Natural killer cell (primary cell): ENCODE measurements around the gene ABI3BP. TPM values are rescaled to one million over a fixed set of nuclear protein-coding genes. Genes with fewer than 3 reads are reported as not detected.
"Not testable (repeated sequence)": the region's sequence is repeated elsewhere in the genome, so short reads cannot be mapped to it uniquely, and the experiment has no call there.

Source experiments
- ATAC-seq, 3 donors: fragments of 150-1000 bp in 2 of 3; fragments of 200-7000 bp in 1 of 3; cut with Tn5 transposase; 1 replicate in 1 of 3; 2 replicates in 2 of 3; pipeline ENCODE4 v1.10.0; 2021; ENCODE audit warnings: mild to moderate bottlenecking in 2 of 3, moderate library complexity in 2 of 3
- DNase-seq, 2 donors: peaks; one replicate each; pipeline versions ENCODE4 v3.0.0 to v3.0.0-alpha.2; 2013 to 2021; ENCODE audit warnings: mixed read lengths in 1 of 2
- H3K27ac ChIP-seq: one replicate; pipeline ENCODE4 v1.5.1; 2013; ENCODE audit warnings: mild to moderate bottlenecking, low read length
- H3K27me3 ChIP-seq: one replicate; pipeline ENCODE4 v1.6.1; 2013; ENCODE audit warnings: low read length; ENCODE audit not compliant: control insufficient read depth, insufficient read depth
- H3K36me3 ChIP-seq: one replicate; pipeline ENCODE4 v1.6.1; 2013; ENCODE audit warnings: low read length; ENCODE audit not compliant: control insufficient read depth, insufficient read depth
- H3K4me1 ChIP-seq: one replicate; pipeline ENCODE4 v1.6.1; 2013; ENCODE audit warnings: low read length; ENCODE audit not compliant: control insufficient read depth, insufficient read depth
- H3K4me3 ChIP-seq: one replicate; pipeline ENCODE4 v1.5.1; 2013; ENCODE audit warnings: low read length
- H3K9me3 ChIP-seq: one replicate; pipeline ENCODE4 v1.6.1; 2013; ENCODE audit warnings: low read length; ENCODE audit not compliant: control insufficient read depth, insufficient read depth
- H3K27ac Mint-ChIP-seq, 2 donors: one replicate each; pipeline ENCODE4 v1.8.0; 2022; ENCODE audit warnings: mild to moderate bottlenecking in 2 of 2, mixed read lengths in 2 of 2, moderate library complexity in 1 of 2
- H3K27me3 Mint-ChIP-seq, 2 donors: one replicate each; pipeline ENCODE4 v1.8.0; 2022; ENCODE audit warnings: low read depth in 2 of 2, mixed read lengths in 2 of 2
- H3K36me3 Mint-ChIP-seq: one replicate; pipeline ENCODE4 v1.8.0; 2022; ENCODE audit warnings: mixed read lengths
- H3K4me1 Mint-ChIP-seq, 2 donors: one replicate each; pipeline ENCODE4 v1.8.0; 2022; ENCODE audit warnings: mixed read lengths in 2 of 2
- H3K4me3 Mint-ChIP-seq: one replicate; pipeline ENCODE4 v1.8.0; 2022; ENCODE audit warnings: mild to moderate bottlenecking, moderate library complexity, mixed read lengths
- H3K9me3 Mint-ChIP-seq, 2 donors: one replicate each; pipeline ENCODE4 v1.8.0; 2022; ENCODE audit warnings: mixed read lengths in 2 of 2
- WGBS: methylation state at CpG from one replicate; pipeline ENCODE4 v1.1.7; 2013; ENCODE audit warnings: missing lambda C conversion rate; ENCODE audit not compliant: insufficient coverage; 5-methylcytosine and 5-hydroxymethylcytosine counted together
- intact Hi-C: fragments of 100-400 bp; cut with micrococcal nuclease; formaldehyde crosslinking; loops from one replicate; pipeline ENCODE4 v1.14.2; 2022
- total RNA-seq, 4 donors: library from RNA; stranded (reverse); fragments of 120-200 nt in 1 of 4; gene quantifications; one replicate each; pipeline versions ENCODE4 v1.2.3 to v1.2.4, GENCODE V29; 2013 to 2022
- TF ChIP-seq, protein P1 (sequence below): fragments of 200-600 bp; IDR thresholded peaks from one replicate; pipeline ENCODE4 v1.8.0; 2022; ENCODE audit warnings: antibody characterized with exemption

The ABI3BP gene
- total RNA-seq, 3 donors from 2014 or later (not counting 1 experiment from before 2014, with no cell fraction given) = not detected

DNA sequence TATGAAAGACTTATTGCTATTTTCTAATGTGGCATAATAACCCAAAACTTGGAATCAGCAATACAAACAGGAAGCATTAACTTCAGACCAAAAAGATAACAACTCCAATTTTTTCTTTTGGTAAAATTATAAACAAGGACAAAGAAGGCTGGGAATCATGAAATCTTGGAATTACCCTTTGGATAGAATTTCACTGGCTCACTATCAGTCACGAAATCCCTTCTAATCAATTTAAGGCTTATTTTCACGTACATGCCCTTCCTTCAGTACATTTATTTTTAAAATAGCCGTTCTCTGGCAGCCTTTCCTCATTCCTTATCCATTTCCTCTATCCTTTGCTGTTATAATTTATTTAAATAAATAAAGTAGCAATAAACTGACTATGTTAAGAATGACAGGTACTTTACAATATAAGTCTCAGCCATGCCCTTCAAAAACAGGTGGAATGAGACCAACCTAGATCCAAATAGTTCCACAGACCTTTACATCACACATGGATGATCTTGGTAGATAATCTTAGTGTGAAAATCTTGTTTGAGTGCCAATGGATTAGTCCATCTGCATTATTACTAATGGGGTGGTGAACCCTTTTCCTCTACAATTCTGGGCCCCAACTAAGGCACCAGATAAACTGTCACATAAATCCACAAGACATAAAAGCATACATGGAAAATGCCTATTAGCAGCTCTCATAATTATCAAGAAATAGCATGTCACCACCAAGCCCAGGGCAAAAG, 38.9 kb downstream of the ABI3BP start:
- TF ChIP-seq, protein P1, sequence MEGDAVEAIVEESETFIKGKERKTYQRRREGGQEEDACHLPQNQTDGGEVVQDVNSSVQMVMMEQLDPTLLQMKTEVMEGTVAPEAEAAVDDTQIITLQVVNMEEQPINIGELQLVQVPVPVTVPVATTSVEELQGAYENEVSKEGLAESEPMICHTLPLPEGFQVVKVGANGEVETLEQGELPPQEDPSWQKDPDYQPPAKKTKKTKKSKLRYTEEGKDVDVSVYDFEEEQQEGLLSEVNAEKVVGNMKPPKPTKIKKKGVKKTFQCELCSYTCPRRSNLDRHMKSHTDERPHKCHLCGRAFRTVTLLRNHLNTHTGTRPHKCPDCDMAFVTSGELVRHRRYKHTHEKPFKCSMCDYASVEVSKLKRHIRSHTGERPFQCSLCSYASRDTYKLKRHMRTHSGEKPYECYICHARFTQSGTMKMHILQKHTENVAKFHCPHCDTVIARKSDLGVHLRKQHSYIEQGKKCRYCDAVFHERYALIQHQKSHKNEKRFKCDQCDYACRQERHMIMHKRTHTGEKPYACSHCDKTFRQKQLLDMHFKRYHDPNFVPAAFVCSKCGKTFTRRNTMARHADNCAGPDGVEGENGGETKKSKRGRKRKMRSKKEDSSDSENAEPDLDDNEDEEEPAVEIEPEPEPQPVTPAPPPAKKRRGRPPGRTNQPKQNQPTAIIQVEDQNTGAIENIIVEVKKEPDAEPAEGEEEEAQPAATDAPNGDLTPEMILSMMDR = no peak
- intact Hi-C loops = no loop called here
- no peak overlapping the region for H3K4me3 ChIP-seq
- DNase-seq = no peak
- no peaks in the 10 kb centered on the region for H3K27me3 ChIP-seq
- H3K36me3 Mint-ChIP-seq = no peaks in the 10 kb centered on the region
- WGBS = 88% methylated on average over 2 of the region's 3 CpGs
- H3K27ac Mint-ChIP-seq = no peak overlapping the region
- H3K27ac ChIP-seq = no peak overlapping the region
- no peaks in the 10 kb centered on the region for H3K27me3 Mint-ChIP-seq
- H3K4me3 Mint-ChIP-seq = no peak overlapping the region
- no peaks in the 10 kb centered on the region for H3K4me1 Mint-ChIP-seq
- no peaks in the 10 kb centered on the region for H3K36me3 ChIP-seq
- peaks cover 2 to 4% of the 10 kb centered on the region in 2 donors for H3K9me3 Mint-ChIP-seq
- ATAC-seq = no peak
- no peaks in the 10 kb centered on the region for H3K4me1 ChIP-seq
- H3K9me3 ChIP-seq = no peaks in the 10 kb centered on the region

DNA sequence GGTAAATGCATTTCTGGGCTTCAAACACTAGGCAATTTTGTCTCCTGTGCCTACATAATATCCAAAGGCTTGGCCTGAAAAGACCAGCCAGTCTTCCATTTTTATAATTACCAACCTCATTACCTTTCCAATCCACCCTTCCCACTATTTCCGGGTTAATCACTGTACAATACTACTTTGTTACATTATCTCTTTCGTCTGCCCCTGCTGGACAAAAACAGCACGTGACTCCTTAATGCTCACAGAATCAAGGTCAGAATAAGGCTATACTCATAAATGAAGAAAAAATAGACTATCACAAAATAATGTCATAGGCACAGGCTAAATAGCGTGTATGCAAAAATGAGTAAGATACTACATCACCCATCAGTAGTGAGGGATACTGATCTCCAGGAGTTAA, 40.1 kb downstream of the ABI3BP start:
- DNase-seq = no peak
- H3K27me3 Mint-ChIP-seq = no peaks in the 10 kb centered on the region
- peaks cover 2% of the 10 kb centered on the region in 2 donors for H3K9me3 Mint-ChIP-seq
- Histone ChIP-seq H3K9me3 (no peaks in the 10 kb centered on the region), H3K36me3 (no peaks in the 10 kb centered on the region), H3K27ac (no peak overlapping the region), H3K4me1 (no peaks in the 10 kb centered on the region), H3K27me3 (no peaks in the 10 kb centered on the region), H3K4me3 (no peak overlapping the region)
- H3K36me3 Mint-ChIP-seq = no peaks in the 10 kb centered on the region
- no peak for ATAC-seq
- H3K4me3 Mint-ChIP-seq = no peak overlapping the region
- TF ChIP-seq, protein P1 = no peak
- H3K4me1 Mint-ChIP-seq = no peaks in the 10 kb centered on the region
- intact Hi-C loops = no loop called here
- WGBS = 85% methylated on average over 3 of the region's 4 CpGs
- no peak overlapping the region for H3K27ac Mint-ChIP-seq

DNA sequence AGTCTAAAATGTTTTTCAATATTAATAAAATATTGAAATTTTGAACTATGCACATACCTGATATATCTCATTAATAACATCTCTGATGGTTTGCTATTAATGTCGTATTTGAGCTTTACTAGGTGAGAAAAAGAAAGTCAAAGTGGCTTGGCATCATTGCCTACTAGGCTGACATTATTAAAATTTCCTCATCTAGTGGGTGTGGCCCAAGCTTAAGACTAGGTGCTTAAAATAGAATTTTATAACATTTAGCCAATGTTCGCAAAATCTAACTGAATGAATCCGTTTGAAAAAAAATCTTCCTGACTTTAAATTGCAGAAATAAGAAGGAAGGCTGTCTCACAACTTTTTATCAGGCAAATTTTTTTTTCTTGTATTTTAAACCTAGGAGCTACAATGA, 46.1 kb downstream of the ABI3BP start:
- no peaks in the 10 kb centered on the region for H3K27me3 Mint-ChIP-seq
- H3K4me3 Mint-ChIP-seq = no peak overlapping the region
- Histone ChIP-seq H3K27ac (no peak overlapping the region), H3K4me1 (no peaks in the 10 kb centered on the region), H3K9me3 (no peaks in the 10 kb centered on the region), H3K36me3 (no peaks in the 10 kb centered on the region), H3K4me3 (no peak overlapping the region), H3K27me3 (no peaks in the 10 kb centered on the region)
- no peak for DNase-seq
- peaks cover 2% of the 10 kb centered on the region in 2 donors for H3K9me3 Mint-ChIP-seq
- WGBS = 95% methylated on average over 2 of the region's 3 CpGs
- ATAC-seq = no peak
- H3K36me3 Mint-ChIP-seq = no peaks in the 10 kb centered on the region
- no peak overlapping the region for H3K27ac Mint-ChIP-seq
- intact Hi-C loops = no loop called here
- H3K4me1 Mint-ChIP-seq = no peaks in the 10 kb centered on the region
- TF ChIP-seq, protein P1 = no peak

DNA sequence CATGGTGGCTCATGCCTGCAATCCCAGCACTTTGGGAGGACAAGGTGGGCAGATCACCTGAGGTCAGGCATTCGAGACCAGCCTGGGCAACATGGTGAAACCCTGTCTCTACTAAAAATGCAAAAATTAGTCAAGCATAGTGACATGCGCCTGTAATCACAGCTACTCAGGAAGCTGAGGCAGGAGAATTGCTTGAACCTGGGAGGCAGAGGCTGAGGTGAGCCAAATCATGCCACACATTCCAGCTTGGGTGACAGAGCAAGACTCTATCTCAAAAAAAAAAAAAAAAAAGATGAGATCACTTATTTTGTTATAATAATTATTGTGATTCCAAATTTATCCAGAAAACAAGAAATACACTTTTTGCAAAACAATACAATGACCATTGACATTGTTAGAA, 47.1 kb downstream of the ABI3BP start:
- H3K9me3 ChIP-seq, DNase-seq, H3K27ac Mint-ChIP-seq, intact Hi-C loops, H3K4me3 ChIP-seq, H3K36me3 ChIP-seq, H3K4me3 Mint-ChIP-seq, ATAC-seq, H3K36me3 Mint-ChIP-seq, H3K4me1 Mint-ChIP-seq, H3K27me3 Mint-ChIP-seq, H3K4me1 ChIP-seq, H3K27me3 ChIP-seq, H3K9me3 Mint-ChIP-seq, H3K27ac ChIP-seq: not testable (repeated sequence)
- WGBS = 73% methylated on average over 2 of the region's 2 CpGs
